Mucosa of descending colon (tissue), 3 donors: ENCODE data around the gene IL1RAP. TPM values are rescaled to one million over a fixed set of nuclear protein-coding genes. Genes with fewer than 3 reads are reported as not detected.

ENCODE experiments used
- ATAC-seq: fragments of 200-7000 bp; cut with Tn5 transposase; one replicate; pipeline ENCODE4 v1.9.1; 2020; ENCODE audit warnings: mild to moderate bottlenecking, moderate library complexity
- DNase-seq, 3 donors: peaks; one replicate each; pipeline ENCODE4 v3.0.0-alpha.2; 2020
- H3K36me3 ChIP-seq: fragments of 200-600 bp; one replicate; pipeline ENCODE4 v1.8.0; 2021; ENCODE audit warnings: low read depth, mild to moderate bottlenecking
- H3K4me1 ChIP-seq: fragments of 200-600 bp; one replicate; pipeline ENCODE4 v1.8.0; 2021; ENCODE audit warnings: low read depth, mild to moderate bottlenecking
- H3K4me3 ChIP-seq: fragments of 200-600 bp; one replicate; pipeline ENCODE4 v1.8.0; 2021; ENCODE audit warnings: mild to moderate bottlenecking
- H3K9me3 ChIP-seq: fragments of 200-600 bp; one replicate; pipeline ENCODE4 v1.8.0; 2021; ENCODE audit warnings: mild to moderate bottlenecking
- CTCF ChIP-seq: fragments of 200-600 bp; IDR thresholded peaks from one replicate; pipeline ENCODE4 v1.8.0; 2022; ENCODE audit warnings: antibody characterized with exemption, mild to moderate bottlenecking
- intact Hi-C, 2 donors: fragments of 100-400 bp; cut with DNase I in 1 of 2; cut with micrococcal nuclease in 1 of 2; formaldehyde crosslinking; loops; one replicate each; pipeline versions ENCODE4 v1.11.0 to v1.11.1; 2022; cut with DNase I, micrococcal nuclease
- total RNA-seq, 3 donors: library from RNA; stranded (reverse); fragmentation: NEBNext Ultra II Directional in 2 of 3; extraction: Animal tissue kit (Norgen Biotek cat#: 25700) in 2 of 3; gene quantifications; one replicate each; pipeline versions ENCODE4 v1.2.1 to v1.2.4, GENCODE V29; 2021 to 2023
- donor health status: DM: no; HTN: no; CAD: no; lungs with moderate emphysema.
- donor health status: DM: no; HTN: no; CAD: no.
- donor health status: DM: no; HTN: yes; CAD: no.

IL1RAP gene
- total RNA-seq, 3 donors from 2014 or later = 4.8 to 8.3 (median 5.2) TPM

GRCh38 chr3:190595807-190596206 is 81.9 kb downstream of the IL1RAP start:
- H3K4me3 ChIP-seq = no peak overlapping the region
- no peak for TF ChIP-seq CTCF

GRCh38 chr3:190596349-190597285 is 82.7 kb downstream of the IL1RAP start:
- TF ChIP-seq CTCF = no peak
- H3K9me3 ChIP-seq = no peaks in the 10 kb centered on the region
- no peaks in the 10 kb centered on the region for H3K4me1 ChIP-seq
- DNase-seq (no peak), ATAC-seq (no peak)
- H3K4me3 ChIP-seq = no peak overlapping the region
- H3K36me3 ChIP-seq = no peaks in the 10 kb centered on the region
- intact Hi-C loops = no loop called here

More at GRCh38 chr3:190595807-190596206, 81.9 kb downstream of the IL1RAP start:
- H3K4me1 ChIP-seq = no peaks in the 10 kb centered on the region
- intact Hi-C loops = no loop called here
- H3K9me3 ChIP-seq = no peaks in the 10 kb centered on the region
- H3K36me3 ChIP-seq = no peaks in the 10 kb centered on the region
- ATAC-seq = no peak
- no peak for DNase-seq

GRCh38 chr3:190597291-190597690 is 83.4 kb downstream of the IL1RAP start:
- no peaks in the 10 kb centered on the region for H3K4me1 ChIP-seq
- no peak overlapping the region for H3K4me3 ChIP-seq
- no peaks in the 10 kb centered on the region for H3K9me3 ChIP-seq
- no peaks in the 10 kb centered on the region for H3K36me3 ChIP-seq
- no peak for DNase-seq
- intact Hi-C loops = no loop called here
- no peak for ATAC-seq
- no peak for TF ChIP-seq CTCF

- intact Hi-C loops = no loop called here
These were observed 87.7 kb downstream of the IL1RAP start for GRCh38 chr3:190601622-190602021.

GRCh38 chr3:190605385-190605784 is 91.5 kb downstream of the IL1RAP start:
- intact Hi-C loops = no loop called here
- DNase-seq (no peak), ATAC-seq (no peak)
- TF ChIP-seq CTCF = no peak
- Histone ChIP-seq H3K4me3 (no peak overlapping the region), H3K36me3 (no peaks in the 10 kb centered on the region), H3K9me3 (no peaks in the 10 kb centered on the region), H3K4me1 (no peaks in the 10 kb centered on the region)

More at GRCh38 chr3:190601622-190602021, 87.7 kb downstream of the IL1RAP start:
- no peak overlapping the region for H3K4me3 ChIP-seq
- no peaks in the 10 kb centered on the region for H3K36me3 ChIP-seq
- H3K4me1 ChIP-seq = no peaks in the 10 kb centered on the region
- ATAC-seq = no peak
- no peak for TF ChIP-seq CTCF
- no peak for DNase-seq
- H3K9me3 ChIP-seq = no peaks in the 10 kb centered on the region
